HL-60/S4 treated with retinoic acid at 250 ng/mL for 4 days and 3 days (cell line): ENCODE results near the gene OR2A12.
"Not testable (repeated sequence)": the region's sequence is repeated elsewhere in the genome, so short reads cannot be mapped to it uniquely, and the experiment has no call there.

ENCODE experiments used
- in situ Hi-C: fragments of 300-500 bp; cut with MboI; formaldehyde crosslinking; loops from 2 replicates; pipeline ENCODE4 v1.7.0; 2022; ENCODE audit warnings: low sequenced_read_pairs

Gene OR2A12

GRCh38 chr7:144113651-144114050, 27.6 kb downstream of the OR2A12 start:
- in situ Hi-C loops, result no loop called here

- in situ Hi-C loops, result no loop called here
Measured at GRCh38 chr7:144118341-144118740, 32.3 kb downstream of the OR2A12 start.

GRCh38 chr7:144122876-144123275, 36.8 kb downstream of the OR2A12 start, which contains the start of gene OR2A14:
Gene OR2A14 (plus strand): TSS chr7:144123176. CDS start chr7:144129113, 5,937 bp downstream.
- in situ Hi-C loops, result no loop called here

DNA sequence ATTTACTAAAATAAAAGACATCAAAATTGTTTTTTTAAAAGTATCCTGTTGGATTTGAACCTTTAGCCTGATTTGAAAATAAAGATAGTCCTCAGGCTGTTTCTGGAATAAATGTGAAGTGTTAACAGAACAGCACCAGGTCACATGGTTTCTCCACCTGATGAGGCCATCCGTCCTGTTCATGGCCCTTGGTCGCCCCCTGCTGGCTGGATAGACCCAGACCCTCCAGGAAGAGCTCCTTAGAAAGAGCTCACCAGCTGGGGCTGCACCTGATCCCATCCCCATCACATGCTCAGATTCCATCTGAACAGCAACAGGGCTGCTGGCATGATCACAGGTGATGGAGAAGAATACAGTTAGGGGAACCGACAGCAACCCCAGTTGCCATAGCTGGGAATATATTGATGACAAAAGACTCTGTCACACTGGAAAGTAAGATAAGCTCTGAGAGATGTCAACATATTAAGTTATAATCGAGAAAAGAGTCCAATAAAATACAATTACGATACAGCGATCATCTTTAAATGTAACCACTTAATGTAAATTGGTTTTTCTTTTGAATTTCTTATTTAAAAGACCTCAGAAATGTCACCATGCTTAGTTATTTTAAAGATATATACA, 41.7 kb downstream of the OR2A12 start:
- in situ Hi-C loops, result no loop called here

DNA sequence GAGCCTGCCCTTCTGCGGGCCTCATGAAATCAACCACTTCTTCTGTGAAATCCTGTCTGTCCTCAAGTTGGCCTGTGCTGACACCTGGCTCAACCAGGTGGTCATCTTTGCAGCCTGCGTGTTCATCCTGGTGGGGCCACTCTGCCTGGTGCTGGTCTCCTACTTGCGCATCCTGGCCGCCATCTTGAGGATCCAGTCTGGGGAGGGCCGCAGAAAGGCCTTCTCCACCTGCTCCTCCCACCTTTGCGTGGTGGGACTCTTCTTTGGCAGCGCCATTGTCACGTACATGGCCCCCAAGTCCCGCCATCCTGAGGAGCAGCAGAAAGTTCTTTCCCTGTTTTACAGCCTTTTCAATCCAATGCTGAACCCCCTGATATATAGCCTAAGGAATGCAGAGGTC, 43.5 kb downstream of the OR2A12 start:
- in situ Hi-C loops, result not testable (repeated sequence)

DNA sequence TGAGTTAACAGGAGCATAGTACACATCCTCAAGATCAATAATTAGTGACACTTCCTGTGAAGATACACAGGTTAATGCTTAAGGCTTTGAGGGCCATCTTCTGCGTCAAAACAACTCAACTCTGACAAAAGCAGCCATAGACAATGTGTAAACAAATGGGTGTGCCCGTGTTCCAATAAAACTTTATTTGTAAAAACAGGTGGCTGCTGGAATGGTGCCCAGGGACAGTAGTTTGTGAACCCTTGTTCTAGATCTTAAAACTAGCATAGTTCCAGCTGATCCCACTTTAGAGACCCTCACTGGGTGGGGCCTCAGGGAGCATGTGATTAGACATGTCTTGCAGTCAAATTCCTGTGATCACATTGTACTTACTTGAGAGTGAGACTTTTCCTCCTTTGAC, 44.7 kb downstream of the OR2A12 start:
- in situ Hi-C loops, result no loop called here

DNA sequence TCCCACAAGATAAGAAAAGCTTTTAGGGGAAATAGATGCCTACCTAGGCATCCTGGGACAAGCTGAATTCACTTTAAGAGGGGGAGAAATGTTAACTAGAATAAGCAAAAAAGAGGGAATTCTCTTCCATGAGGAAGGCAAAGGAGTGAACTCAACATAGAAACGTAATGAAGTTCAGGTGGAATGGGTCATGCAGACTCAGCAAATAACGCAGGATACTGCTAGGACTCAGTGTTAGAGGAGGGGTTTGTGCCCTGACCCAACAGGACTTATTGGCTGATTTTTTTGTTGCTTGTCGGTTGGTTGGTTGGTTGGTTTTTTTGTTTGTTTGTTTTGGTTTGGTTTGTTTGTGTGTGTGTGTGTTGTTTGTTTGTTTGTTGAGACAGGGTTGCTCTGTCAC, 46.2 kb downstream of the OR2A12 start:
- in situ Hi-C loops, result no loop called here

DNA sequence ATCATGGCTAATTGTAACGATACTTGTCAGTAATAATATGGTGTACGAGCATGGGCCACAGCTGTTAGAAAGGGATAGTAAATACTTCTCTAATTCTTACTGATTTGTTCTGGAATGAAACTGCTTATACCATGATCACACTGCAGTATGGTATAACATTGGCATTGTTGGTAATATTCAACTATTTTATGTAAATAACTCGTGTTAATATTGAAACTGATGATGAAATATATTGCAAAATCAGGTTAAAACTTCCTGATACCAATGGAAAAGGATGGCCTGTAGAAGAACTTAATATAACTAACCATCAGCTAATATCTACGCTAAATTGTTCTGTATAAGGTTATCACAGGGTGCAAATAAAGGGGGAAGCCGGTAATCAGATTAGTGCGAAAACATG, 47.2 kb downstream of the OR2A12 start:
- in situ Hi-C loops, result no loop called here

GRCh38 chr7:144134116-144134515, 48.0 kb downstream of the OR2A12 start:
- in situ Hi-C loops, result no loop called here

DNA sequence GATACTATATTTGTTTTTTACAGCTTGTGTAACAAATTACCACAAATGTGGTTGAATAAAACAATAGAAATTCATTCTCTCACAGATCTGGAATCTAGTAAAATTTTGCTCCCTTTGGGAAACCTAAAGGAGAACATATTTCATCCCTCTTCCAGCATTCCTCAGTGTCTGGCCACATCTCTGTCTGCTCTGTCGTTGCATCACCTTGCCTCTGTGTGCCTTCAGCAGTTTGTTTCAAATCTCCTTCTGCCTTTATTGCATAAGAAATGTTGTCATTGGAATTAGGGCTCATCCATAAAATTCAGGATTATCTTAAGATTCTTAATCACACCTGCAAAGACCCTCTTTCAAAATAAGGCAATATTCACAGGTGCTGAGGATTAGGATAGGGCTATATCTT, 51.4 kb downstream of the OR2A12 start:
- in situ Hi-C loops, result no loop called here

DNA sequence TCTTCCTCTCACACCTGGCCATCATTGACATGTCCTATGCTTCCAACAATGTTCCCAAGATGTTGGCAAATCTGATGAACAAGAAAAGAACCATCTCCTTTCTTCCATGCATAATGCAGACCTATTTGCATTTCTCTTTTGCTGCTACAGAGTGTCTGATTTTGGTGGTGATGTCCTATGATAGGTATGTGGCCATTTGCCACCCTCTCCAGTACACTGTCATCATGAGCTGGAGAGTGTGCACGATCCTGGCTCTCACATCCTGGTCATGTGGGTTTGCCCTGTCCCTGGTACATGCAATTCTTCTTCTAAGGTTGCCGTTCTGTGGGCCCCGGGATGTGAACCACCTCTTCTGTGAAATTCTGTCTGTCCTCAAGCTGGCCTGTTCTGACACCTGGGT, 56.1 kb downstream of the OR2A12 start:
- in situ Hi-C loops, result no loop called here

- in situ Hi-C loops, result no loop called here
Measured at GRCh38 chr7:144144426-144144825, 58.3 kb downstream of the OR2A12 start.

GRCh38 chr7:144148224-144148827, 62.2 kb downstream of the OR2A12 start:
- in situ Hi-C loops, result no loop called here
